ENCODE measurements around the gene ARHGEF11. TPM values are rescaled to one million over a fixed set of nuclear protein-coding genes. Genes with fewer than 3 reads are reported as not detected.

Gene ARHGEF11
- total RNA-seq, 1 experiment from 2014 or later: 36.8 TPM

DNA sequence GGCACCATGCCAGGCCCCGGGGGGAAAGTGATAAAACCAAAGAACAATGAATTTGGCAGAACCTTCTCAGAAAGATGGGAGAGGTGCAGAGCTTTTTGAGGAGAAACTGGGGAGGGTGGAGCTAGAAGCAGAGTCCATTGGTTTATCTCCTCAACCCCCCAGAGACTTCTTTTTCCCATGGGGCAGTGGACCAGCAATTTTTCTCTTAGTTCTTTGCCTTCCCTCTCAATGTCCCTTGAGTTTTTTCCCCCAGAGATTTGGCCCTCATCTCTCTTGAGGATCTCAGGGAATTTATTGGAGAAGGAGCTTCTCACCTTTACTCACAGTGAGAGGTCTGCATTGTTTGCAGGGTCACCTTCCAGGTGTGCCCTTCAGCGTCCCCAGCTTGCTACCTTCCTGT lies 5.3 kb upstream of the ARHGEF11 start:
- no peak for DNase-seq (ENCODE audit: extremely low read depth, low read depth)

DNA sequence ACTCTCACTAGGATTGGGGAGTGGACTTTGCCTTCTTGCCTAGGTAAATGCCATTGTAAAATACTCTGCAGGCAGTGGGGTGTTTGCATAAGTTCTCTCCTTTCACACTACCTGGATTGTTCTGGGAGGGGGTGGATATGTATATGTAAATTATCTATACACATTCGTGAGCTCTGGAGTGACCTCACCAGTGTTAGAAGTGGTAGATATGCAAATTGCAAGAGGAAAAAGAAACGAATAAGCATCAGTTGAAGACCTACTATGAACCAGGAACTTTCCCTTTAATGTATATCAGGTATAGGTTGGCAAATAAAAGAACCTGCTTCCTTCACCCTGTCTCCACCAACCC lies 1.5 kb upstream of the ARHGEF11 start:
- no peak for DNase-seq (ENCODE audit: extremely low read depth, low read depth)

DNA sequence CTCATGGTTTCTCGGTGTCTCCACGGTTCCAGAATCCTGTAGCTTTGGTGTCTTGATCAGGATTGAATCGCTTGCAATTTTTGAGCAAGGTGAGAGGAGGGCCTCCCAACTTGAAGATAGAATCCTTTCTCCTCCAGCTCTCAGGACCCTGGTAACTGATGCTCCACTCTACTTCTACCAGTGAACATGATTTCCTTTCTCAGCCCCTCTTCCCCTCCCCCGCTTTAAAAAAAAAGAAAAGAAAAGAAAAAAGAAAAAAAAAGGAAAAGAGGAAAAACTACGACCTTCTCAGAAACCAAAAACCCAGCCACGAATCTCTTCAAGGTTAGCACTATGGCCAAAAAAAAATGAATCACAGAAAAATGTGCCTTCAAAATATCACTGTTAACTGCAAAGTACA lies 1.2 kb downstream of the ARHGEF11 start:
- no peak for DNase-seq (ENCODE audit: extremely low read depth, low read depth)

DNA sequence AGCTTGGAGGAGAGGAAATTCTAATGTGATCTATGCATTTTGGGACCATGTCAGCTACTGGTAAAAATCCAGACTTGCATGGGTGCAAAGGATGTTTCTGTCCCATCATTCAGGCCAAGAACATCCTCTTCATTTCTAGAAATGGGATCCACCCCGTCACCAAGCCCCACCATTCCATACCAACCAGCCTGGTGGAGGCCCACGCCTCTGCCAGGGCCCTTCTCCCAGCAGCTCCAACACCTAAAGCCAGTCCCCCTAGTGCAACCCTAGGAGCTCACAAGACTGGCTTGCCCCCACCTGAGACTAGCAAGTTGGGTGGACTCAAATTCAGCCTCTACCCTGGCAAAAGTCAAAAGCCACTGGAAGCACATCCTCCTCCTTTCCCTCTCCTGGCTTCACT lies 1.9 kb downstream of the ARHGEF11 start:
- DNase-seq (ENCODE audit: extremely low read depth, low read depth): no peak

DNA sequence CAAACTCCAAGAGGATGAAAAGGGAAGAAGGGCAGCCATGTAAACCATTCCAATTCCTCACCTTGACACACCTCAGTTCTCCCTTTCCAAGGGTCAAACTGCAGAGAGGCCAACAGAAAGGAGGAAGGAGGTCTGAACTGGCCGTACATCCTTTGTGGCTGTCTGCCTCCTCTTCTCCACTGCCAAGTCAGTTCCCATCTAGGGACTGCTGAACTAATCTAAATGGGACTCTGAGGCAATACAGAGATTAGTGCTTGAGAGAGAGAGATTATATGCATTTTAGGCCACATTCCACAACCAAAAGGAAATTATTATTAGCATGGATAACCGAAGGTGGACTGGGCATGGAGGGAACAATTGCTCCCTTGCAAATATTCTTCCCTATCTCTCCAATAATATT lies 2.7 kb downstream of the ARHGEF11 start:
- DNase-seq (ENCODE audit: extremely low read depth, low read depth): no peak

DNA sequence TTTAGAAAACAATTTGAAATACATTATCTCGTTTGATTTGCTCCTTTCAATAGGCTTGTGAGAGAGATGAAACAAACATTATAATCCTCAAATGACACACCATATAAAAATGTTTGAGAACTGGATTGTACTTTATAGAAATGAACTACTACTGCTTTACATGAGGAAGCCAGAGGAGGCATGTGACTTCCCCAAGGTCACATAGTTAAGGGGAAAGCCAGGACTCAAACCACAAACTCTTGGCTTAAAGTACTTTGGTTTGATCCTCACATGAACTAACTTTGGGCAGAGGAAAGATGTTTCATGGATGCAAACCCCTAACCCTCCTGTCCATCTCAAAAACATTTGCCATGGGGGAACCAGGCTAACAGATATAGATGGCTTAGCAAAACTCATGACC lies 4.7 kb downstream of the ARHGEF11 start:
- DNase-seq (ENCODE audit: extremely low read depth, low read depth): no peak

DNA sequence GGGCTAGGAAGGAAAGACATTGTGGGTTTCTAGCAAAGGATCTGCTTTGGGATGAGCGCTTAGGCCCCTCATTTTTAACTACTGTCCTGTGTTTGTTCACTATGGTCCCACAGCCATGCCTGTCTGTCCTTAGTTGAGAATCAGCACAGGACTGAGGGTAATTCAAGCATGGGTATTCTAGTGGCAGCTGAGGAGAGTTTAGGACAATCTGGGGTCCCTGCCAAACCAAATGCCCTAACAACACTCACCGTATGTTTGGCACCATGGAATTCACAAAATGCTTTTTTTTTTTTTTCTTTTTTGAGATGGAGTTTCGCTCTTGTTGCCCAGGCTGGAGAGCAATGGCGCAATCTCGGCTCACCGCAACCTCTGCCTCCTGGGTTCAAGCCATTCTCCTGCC lies 10.4 kb downstream of the ARHGEF11 start:
- DNase-seq (ENCODE audit: extremely low read depth, low read depth): no peak

DNA sequence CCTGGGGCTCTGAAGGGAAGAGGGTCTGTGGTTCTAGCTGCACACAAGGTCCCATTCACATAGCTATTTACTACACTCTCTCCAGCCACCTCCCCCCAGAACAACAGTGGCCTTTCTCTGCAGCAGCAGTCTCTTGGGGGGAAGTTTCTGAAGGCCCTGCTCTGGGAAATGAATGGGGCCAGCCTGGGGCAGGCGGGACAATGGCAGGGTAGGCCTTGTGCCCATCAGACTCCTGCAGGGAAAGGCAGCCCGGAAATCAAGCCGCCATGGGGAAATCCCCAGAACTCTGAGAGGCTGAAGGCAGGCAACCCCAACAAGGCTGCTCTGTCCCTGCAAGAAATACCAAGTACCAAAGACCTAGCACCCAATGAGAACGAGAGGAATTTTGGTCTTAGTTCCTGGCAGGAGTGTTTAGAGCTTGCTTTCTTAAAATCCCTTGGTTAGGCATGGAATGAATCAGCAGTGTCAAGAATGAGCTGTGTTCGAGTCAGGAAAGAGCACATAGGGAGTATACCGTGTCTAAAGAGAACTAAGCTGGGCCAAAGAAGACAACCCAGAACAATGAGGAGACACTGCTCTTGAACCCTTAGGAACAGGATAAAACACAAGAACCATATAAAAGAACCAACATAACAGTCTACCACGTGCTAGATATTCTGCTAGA lies 11.3 kb downstream of the ARHGEF11 start:
- DNase-seq (ENCODE audit: extremely low read depth, low read depth): no peak

DNA sequence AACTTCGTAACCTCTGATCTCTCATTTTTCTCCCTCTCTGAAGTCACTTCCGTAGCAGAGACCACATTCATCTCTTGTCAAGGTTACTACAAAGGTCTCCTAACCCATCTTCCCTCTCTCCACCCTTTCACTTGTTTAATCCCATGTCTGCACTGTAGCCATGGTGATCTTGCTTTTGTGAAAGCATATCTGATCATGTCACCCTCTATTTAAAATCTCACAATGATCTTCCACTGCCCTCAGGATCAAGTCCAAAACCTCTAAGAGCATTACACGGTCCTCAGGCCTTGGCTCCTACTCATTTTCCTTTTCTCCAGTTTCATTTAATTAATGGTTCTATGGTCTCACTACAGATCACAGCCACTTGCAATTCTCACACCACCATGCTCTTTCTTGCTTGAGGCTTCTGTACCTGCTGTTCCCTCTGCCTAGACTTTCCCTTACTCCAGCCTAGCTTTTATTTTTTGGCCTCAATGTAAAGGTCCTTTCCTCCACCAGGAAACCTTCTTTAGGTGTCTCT lies 12.1 kb downstream of the ARHGEF11 start:
- DNase-seq (ENCODE audit: extremely low read depth, low read depth): no peak

DNA sequence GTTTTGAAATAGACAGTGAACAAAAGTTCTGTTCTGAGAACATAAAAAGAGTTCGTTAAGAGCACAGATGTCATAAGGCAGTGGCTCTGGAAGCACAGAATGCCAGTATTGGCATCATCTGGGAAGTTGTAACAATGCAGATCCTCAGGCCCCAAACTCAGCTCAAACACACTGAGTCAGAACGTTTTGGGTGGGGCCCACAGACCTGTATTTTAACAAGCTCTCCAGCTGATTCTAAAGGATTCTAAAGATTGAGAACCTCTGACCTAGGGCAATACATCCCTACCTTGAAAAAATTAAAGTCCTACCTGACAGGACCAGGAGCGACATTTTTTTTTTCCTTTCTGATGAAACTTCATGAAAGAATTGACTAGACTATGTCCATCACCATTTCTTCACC lies 13.2 kb downstream of the ARHGEF11 start:
- DNase-seq (ENCODE audit: extremely low read depth, low read depth): no peak

DNA sequence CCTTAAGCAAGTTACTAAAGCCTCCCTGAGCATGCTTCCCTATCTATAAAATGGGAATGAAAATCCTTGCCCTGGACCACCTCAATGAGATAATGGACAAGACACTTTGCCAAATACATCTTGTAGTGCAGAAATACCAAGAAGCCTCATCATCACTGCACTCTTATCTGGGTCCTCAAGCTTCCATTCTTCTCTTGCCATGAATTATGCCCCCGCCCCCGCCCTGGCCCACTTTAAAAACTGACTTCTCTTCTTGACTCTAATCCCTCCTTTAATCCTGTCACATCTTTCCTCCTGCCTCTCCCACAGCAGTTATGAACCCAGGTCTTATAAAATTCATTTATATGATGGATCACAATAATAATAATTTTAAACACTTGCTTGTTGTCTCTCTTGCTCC lies 14.8 kb downstream of the ARHGEF11 start:
- DNase-seq (ENCODE audit: extremely low read depth, low read depth): no peak

DNA sequence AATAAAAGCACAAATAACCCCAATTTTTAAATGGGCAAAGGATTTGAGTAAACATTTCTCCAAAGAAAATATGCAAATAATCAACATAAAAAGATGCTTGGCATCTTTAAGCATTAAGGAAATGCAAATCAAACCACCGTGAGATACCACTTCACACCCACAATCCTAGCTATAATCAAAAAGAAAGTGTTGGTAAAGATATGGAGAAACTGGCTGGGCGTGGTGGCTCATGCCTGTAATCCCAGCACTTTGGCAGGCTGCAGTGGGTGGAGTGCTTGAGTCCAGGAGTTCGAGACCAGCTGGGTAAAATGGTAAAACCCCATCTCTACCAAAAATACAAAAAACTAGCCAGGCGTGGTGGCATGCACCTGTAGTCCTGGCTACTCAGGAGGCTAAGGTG lies 16.9 kb downstream of the ARHGEF11 start:
- no peak for DNase-seq (ENCODE audit: extremely low read depth, low read depth)

DNA sequence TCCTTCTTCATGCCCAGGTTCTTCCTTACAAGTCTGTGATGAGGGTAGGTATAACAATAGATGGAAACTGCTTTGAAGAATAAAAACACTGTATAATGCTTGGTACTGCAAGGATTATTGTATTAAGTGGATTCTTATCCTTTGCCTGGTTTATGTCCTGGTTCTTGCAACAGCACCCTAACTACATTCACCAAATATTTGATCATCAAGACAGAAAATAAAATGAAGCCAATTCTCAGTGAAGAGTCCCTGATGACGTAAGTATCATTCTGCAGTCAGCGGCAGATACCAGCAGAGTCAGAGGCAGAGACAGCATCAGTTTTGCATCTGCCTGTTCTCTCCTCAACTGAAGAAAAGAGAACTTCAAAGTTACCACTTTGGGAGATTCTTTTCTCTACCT lies 19.7 kb downstream of the ARHGEF11 start:
- DNase-seq (ENCODE audit: extremely low read depth, low read depth): no peak

DNA sequence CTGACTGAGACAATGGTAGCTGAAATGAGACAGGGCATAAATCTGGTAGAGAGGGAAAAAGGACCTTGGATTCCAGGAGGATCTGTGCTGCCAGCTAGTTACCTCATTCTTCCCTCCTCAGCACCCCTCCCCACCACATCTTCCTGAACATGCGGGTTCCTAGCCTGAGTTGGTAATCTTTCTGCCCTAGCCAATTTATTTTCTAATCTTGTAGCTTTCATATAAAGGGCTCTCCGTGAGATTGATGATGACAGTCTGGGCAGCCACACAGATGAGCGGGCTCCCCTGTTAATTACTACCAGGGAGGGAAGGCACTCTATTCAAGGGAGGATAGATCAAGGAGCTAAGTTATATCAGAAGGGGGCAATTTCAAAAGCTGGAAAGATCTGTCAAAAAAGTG lies 20.2 kb downstream of the ARHGEF11 start:
- DNase-seq (ENCODE audit: extremely low read depth, low read depth): no peak

DNA sequence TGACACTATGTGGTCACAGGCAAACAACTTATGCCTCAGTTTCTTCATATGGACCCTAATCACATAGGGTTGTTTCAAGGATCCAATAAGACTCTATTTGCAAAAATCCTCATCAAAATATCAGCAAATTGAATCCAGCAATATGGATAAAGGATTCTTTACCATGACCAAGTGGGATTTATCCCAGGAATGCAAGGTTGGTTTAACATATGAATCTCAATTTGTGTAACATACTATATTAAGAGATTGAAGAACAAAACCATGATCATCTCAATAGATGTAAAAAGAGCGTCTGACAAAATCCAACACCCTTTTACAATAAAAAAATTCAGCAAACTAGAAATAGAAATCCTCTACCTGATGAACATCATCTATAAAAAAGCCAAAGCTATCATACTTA lies 23.9 kb downstream of the ARHGEF11 start:
- no peak for DNase-seq (ENCODE audit: extremely low read depth, low read depth)

DNA sequence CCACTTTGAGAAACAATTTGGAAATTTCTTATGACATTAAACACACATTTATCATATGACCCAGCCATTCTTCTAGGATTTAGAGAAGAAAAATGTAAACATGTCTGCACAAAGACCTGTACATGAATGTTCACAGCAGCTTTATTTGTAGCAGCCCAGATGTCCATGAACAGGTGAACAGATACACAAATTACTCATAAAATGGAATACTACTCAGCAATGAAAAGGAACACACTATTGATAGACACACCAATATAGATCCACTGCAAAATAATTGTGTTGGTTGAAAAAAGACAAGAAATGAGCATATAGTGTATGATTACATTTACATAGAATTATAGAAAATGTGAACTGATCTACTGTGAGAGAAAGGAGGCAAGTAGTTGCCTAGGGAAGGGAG lies 26.1 kb downstream of the ARHGEF11 start:
- DNase-seq (ENCODE audit: extremely low read depth, low read depth): no peak

DNA sequence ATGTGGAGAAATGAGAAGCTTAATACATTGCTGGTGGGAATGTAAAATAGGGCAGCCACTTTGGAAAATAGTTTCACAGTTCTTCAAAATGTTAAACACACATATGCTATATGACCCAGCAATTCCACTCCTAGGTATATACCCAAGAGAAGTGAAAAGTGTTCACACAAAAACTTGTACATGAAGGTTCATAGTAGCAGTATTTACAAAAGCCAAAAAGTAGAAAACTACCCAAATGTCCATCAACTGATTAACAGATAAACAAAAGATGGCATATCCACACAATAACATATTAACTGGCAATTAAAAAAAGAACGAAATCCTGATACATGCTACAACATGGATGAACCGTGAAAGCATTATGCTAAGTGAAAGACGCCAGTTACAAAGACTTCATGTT lies 33.7 kb downstream of the ARHGEF11 start:
- no peak for DNase-seq (ENCODE audit: extremely low read depth, low read depth)

DNA sequence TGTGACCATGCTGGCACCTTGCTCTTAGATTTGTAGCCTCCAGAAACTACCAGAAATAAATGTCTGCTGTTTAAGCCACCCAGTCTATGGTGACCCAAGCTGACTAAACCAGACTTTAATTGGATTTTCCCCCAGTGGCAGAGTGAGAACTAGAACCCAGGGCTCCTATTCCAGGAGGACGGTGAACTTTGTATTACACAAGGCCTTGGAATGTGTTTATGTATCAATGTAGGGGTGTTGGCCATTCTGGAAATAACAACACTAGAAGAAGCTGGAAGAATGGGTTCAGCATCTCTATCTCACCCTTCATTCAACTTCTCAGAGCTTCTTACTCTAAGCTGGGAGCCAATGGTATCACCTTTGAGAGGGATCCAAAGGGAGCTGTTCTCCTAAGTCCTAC lies 37.0 kb downstream of the ARHGEF11 start:
- DNase-seq (ENCODE audit: extremely low read depth, low read depth): no peak

DNA sequence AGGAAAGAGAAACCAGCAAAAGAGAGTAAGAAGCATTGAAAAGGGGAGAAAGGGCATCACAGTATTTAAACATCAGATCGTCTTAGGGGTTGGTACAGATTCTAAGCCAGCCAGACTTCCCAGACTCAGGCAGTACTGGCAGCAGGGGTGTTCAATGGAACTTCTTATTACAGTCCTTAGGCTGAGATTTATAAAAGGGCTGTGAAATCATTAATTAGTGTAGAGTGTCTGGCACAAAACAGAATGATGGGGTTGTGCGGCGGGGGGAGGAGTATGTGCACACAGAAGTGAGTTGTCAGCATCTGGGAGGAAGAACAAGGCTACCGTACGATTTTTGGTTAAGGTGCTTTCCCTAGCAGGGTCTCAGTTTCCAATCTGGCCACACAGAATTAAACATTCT lies 38.2 kb downstream of the ARHGEF11 start:
- DNase-seq (ENCODE audit: extremely low read depth, low read depth): no peak

DNA sequence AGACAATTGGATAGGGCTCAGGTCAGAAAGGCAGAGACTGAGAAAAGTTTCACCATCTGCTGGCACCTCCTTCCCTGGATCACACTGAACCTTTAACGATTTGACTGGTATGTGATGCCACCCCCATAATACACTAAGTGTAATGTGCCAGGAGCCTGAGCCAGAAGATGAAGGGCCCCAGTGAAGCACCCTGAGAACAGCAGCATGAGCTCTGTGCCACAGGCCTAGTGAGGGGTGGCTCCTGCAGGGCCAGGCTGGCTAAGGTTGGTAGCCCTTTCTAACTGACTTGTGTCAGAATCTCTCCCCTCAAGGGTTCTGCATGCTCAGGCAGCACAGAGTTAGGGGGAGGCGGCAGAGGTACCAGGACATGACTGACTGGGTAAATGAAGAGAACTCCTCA lies 38.9 kb downstream of the ARHGEF11 start:
- DNase-seq (ENCODE audit: extremely low read depth, low read depth): no peak

DNA sequence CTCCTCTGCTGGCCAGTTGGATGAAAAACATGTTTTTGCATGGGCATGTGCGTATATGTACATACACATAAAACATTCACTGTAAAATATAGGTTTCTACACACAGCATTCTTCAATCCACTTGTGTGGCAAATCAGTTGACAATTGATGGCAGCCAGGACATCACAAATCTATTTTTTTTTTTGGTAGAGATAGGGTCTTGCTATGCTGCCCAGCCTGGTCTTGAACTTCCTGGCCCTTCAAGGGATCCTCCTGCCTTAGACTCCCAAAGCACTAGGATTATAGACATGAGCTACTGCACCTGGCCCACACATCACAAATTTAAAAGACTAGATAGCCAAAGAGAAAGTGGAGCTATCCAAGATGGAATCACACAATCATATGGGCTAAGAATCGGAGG lies 39.6 kb downstream of the ARHGEF11 start:
- DNase-seq (ENCODE audit: extremely low read depth, low read depth): no peak

DNA sequence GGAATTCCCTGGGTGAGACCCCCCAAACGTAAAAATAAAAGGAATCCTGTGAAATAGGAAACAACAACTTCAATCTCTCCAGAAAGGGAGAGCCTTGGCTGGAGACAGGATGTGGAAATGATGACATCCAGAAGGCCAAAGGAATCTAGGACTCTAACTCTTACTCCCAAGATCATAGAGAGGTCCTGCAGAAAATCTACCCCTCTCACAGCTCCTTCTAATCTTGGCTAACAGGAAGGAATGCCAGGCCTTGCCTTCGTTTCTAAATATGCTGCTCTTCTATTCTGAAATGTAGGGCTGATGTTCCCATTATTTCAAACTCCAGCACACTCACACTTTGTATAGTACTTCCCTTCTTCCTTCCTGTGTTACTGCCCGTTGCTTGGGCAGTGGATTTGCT lies 40.7 kb downstream of the ARHGEF11 start:
- no peak for DNase-seq (ENCODE audit: extremely low read depth, low read depth)

DNA sequence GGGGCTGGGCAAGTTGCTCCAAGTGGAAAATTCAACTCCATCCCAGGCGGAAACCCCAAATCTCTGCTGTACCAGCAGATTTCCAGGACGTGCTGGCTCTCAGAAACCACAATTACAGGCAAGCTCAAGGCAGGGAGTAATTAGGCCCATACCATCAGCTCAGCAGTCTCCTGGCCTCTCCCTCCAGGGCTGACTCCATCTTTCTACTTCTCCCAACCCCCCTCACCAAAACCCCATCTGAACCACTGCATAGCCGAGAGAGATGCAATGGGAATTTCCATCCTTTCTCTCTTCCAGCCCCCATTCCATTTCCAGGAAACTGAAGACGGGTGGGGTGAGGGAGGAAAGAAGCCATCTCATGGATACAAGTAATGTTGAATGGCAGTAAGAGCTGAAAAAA lies 41.2 kb downstream of the ARHGEF11 start:
- DNase-seq (ENCODE audit: extremely low read depth, low read depth): no peak

Measured in NCI-H460 (cell line).